Activated CD4-positive, alpha-beta T cell treated with anti-CD3 and anti-CD28 coated beads for 1 hour (primary cell): Measurements from ENCODE around the gene GOSR1.
"Not testable (repeated sequence)": the region's sequence is repeated elsewhere in the genome, so short reads cannot be mapped to it uniquely, and the experiment has no call there.

Experiments
- DNase-seq: peaks from one replicate; pipeline ENCODE4 v3.0.0-alpha.2; 2020

Gene GOSR1

DNA sequence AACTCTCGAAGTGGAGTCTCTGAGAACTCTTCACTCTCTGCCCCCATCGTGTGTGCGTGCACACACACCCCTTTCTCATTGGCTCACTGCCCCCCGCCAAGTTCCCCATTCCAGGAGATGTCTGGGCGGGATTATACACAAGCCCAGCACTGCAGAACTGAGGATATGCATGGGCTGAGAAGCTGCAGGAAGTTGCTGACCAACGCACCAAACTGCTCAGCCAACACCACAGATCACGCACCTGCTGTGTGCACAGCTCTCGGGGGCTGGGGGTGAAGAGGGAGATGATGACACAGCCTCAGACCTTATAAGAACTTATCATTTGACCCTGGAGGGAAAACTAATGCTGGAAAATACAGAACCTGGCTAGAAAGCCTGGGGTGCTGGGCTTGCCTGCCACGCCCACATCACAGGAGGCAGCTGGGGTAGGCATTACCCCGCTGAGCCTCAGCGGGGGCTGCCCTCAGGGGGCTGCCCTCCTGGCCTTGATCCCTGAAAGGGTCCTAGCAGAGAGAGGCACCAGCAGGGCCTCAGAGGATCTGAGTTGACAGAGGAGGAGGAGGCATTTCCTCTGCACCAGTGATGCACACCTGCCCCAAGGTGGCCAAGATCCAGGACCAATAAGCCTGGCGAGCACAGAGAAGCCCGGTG, 87.3 kb downstream of the GOSR1 start:
- not testable (repeated sequence) for DNase-seq

DNA sequence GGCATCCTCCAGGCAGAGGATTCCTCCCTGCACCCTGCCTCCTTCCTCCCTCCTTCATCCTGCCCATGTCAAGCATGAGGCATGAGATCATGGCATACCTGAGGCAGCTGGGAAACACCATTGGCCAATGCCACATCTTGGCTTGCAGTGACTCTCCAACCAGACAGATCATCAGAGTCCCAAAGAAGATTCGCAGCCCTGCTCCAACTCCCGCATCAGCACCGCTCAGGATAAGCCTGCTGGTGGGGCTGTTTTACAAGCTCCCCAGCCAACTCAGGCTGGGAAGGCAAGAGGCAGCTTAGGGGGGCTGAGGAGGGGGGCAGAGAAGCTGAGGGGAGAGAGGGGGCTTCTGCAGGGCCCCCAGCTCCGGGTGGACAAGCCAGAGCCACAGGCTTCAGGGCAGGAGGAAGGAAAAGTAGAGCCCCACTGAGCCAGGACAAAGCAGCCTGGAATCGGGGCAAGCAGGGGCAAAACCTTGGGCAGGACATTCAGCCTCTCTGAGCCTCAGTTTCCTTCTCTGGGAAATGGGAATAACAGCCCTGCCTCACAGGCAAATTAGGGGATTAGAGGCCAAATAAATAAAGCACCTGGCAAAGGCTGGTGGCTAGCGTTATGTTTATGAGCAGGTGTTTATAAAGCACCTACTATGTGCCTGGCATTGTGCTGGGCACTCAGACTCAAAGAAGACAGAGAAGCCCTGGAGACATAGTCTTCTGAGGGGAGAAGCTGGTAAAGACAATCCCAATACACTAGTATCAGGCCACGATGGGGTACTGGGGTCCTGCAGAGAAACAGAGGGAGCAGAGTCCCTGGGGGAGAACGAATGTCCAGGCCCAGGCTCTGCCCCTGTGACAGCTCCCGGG, 88.1 kb downstream of the GOSR1 start:
- DNase-seq, result no peak

DNA sequence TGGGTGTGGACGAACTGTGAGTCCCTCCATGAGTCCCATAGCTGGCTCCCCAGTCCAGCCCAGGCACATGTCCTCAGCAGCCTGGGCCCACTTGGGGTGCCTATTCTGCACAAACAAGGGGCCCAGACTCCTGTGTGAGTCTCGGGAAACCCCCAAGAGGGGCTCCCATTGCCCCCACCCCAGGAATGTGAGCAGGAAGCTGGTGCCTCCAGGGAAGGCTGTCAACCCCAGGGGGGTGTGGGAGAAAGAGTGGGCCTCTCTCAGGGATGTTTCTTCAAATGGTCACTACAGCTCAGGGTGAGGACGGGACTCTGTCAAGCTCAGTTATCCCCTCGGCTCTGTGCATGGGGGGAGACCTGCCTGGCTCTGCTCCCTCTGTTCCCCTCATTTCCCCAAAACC, 88.9 kb downstream of the GOSR1 start:
- not testable (repeated sequence) for DNase-seq

DNA sequence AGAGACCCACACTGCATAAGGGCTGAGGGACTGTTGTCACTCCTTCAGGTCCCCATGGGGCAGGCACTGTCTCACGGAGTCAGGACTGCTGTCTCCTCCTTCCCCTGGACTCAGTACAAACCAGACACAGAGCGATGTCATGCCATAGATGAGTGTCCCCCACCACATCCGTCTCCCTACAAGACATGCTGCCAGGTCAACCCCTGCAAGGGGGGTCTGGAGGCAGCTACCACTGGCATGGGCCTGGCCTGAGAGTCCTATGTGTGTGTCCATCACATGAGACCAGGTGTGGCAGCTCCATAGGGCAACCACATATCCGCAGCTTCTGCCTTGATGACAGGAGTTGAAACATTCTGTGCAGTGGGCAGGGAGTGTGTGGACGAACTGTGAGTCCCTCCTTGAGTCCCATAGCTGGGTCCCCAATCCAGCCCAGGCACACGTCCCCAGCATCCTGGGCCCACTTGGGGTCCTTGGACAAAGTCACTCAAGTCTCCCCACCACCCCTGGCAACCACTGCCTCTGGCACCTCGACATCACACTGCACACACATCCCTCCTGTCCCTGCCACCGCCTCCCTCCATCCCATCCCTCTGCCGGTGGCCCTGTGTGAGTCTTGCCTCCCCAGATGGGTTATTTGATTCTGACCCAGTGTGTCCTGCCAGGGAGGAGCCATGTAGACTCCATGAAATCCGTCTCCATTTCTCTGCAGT, 89.5 kb downstream of the GOSR1 start:
- not testable (repeated sequence) for DNase-seq

DNA sequence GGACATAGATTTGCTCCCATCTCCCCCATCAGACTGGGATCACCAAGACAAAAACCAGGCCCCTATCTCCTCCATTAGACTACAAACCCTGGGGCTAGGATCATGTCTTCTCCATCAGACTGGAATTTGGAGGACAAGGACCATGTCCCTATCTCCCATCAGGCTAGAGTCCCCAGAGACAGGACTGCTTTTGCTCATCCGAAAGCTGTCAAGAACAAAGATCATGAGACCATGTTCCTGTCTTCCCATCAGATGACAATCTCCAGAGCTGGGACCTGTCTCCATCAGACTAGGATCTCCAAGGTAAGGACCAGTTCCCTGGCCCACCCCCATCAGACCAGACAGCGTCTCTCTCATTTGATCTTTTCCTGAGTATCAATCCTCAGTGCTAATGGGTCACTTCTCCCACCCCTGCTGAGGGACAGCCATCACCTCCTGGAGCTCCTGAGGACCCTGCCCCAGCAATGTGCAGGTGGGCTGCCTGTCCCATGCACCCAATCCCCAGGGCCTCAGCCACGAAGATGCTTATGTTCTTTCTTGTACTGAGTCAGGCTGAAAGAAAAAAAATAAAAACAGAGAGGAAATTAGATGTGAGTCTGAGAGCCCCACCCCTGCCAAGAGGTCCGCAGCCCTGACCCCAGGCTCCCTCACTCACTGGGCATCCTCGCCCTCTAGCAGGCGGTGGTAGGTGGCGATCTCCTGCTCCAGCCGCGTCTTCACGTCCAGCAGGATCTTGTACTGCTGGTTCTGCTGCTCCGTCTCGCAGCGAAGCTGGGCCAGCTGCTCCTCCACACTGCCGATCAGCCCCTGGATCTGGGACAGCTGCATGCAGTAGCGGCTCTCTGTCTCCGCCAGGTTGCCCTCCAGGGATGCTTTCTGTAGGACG, 90.3 kb downstream of the GOSR1 start:
- no peak for DNase-seq

DNA sequence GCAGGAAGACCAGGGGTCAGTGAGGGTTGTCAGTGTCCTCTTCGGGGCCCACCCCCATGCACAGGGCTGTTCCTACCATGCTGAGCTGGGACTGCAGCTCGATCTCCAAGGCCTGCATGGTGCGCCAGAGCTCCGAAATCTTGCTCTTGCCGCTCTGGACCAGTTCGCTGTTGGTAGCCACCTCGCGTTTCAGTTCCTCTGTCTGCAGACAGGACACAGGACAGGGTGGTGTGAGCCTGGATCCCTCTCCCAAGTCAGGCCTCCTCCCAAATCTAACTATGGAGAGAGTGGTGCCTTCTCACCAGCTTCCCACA, 90.9 kb downstream of the GOSR1 start:
- DNase-seq, result no peak

DNA sequence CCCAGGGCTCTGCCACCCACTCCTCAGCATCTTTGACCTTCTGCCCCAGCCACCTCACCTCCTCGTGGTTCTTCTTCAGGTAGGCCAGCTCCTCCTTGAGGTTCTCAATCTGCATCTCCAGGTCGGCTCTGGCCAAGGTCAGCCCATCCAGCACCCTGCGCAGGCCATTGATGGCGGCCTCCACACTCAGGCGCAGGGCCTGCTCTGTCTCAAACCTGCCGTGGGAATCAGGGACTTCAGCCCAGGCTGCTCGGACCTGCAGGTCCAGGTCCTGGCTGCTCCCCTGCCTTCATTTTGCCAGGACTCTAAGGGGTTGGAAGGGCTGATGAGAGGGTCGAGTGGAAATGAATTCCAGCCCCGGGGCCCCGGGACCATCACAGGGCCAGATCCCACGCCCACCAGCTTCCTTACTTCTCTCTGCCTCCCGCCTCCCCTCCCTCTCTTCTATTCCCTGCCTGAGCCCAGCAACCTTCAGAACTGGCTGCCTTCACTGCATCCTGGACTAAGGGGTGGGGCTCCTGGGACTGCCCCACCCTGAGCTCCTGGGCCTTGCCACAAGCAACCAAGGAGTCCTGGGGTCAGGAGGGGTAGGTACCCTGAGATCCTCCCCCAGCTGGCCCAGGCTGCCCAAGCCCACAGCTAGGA, 92.4 kb downstream of the GOSR1 start:
- DNase-seq, result not testable (repeated sequence)

DNA sequence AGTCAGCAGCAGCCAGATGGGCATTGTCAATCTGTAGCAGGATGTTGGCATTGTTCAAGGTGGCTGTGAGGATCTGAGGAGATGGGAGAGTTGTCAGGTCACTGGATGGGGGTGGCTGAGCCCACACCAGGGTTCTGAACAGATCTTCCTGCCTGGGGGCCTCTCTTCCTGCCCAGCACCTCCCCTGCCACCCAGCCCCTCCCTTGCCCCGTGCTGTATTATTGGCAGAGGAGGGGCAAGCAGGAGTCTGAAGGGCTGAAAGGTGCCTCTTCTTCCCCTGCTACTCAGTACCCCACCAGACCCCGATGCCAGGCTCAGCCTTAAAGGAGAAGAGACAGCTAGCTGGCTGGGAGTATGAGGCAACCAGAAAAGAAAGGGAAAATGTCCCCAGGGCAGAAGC, 93.0 kb downstream of the GOSR1 start:
- DNase-seq, result no peak

DNA sequence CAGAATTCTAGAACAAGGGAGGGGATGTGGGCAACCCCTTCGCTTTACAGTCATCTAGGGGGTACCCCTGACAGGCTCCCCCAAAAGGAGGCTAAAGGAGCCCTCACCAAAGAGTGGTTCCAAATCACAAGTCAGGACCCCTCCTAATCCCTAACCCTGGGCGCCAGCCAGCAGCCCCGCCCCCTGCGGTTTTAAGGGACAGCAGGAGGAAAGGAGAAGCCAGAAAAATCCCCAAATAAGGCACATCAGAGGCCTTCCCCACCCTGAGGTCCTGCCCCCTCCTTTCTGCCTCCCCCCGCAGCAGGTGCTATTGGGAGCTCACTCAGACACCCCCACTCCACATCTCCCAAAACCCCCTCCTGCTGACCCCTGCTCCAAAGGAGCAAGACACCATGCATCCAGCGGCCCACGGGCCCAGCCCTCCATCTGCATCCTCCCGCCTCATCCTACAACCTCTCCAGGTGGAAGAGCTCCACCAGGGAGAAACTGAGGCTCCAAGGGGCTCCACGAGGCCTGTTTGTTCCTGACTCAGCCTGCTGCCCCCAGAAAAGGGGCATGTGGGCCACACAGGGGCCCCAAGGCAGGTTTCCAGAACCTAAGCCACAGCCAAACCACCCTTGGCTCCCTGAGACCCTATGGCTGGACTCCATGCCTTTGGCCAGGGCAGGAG, 93.5 kb downstream of the GOSR1 start:
- DNase-seq, result no peak

DNA sequence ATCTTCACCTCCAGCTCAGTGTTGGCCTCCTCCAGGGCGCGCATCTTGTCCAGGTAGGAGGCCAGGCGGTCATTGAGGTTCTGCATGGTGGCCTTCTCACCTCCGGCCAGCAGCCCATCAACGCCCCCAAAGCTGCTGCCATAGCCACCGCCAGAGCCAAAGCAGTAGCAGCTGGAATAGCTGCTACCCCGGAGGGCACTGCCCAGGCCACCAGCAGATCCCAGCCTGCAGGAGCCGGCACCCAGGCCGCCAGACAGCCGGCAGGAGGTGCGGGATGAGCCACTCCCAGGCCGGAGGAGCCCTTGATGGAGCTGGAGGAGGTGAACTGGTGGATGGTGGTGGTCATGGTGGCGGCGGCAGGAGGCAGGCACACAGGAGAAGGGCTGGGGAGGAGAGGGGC, 94.2 kb downstream of the GOSR1 start:
- not testable (repeated sequence) for DNase-seq

DNA sequence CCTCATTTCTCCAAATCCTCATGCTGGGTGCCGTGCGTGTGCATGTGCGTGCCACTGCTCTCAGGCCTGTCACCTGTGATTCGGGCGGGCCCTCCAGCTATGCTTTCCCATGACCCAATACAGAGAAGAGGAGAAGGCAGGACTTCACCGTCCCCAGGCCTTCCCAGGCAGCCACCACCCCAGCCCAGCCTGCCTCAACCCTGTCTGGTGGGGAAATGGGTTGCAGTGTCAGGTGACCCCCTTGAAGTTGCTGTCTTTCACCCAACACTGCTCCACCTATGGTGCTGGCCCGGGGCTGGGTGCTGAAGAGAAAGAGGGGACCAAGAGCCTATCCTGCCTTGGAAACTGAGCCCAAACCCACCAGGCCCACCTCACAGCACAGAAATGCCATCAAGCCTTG, 94.7 kb downstream of the GOSR1 start:
- DNase-seq, result no peak

DNA sequence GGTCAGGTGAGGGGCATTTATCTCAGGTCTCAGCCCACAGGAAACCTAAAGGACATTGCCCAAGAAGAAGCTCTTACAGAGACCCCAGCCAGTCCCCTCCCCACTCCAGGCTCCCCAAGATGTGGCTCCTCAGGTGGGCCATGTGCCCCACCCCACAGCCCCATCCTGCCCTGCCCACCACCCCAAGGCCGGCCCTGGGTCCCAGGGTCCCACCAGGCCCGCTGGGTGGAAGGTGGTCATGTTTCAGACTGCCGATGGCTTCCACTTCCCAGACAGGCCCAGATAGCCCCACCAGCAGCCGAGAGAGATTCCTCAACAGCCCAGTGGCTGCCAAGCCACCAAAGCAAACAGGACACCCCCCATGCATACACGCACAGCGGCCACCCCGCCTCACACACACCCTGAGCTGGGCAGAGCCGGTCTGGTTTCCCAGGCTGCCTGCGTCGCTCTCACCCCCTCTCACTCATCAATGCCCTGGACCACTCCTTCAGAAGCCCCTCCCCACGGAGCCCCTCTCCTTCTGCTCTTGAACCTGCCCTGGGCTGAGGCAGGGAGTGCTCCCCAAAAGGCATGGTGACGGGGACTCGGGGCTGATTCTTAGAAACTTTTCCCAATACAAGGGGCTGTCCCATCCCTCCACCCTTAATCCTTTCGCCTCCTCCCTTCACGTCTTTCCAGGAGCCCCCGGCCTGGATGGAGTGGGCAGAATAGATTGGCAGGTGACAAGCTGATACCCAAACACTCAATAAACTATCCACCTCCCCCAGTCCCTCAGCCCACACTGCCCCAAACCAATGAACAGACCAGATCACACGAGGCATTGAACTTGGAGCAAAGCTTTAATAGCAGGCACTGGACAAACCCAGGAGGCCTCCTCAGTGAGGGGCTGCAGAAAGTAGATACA, 95.7 kb downstream of the GOSR1 start:
- not testable (repeated sequence) for DNase-seq

DNA sequence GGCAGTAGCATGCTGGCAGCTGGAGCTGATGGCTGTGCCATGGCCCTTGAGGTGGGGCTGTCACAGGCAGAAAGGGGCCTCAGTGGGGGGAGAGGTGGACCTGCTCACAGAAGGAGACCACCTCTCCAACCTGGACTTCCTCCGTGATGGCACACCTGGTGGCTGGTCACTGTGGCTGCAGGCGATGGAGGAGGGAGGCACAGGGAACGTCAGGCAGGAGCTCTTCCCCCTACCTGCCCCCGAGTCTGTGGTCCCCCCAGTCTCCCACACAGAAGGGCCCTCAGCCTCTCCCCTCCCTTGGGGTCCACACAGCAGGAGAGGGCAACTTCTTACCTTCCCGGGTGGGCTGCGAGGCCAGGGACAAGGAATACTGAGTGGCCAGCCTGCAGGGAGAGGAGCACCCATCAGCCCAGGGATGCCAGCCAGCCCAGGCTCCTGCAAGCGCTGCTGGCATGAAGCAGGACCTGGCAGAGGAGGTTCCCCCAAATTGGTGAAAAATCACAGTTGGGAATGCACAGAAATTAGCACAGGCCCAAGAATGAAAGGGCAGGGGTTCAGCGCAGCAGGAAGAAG, 96.5 kb downstream of the GOSR1 start:
- DNase-seq, result no peak

DNA sequence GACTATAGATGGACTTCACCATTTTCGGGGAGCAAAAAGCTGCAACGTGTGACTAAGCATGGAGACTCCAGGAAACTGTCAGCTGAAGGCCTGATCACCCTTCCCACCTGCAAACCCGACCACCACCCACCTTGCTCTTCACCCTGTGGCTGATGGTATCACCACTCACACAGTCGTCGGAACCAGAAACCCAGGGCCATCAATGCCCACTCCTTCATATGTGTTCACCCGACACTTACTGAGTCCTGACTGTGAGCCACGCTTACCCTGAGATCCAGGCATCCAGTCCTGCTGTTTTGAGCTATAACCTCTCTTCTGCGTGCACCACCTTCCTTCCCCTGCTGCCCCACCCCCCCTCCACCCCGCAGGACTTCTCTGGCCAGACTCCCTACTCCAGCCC, 97.1 kb downstream of the GOSR1 start:
- not testable (repeated sequence) for DNase-seq

DNA sequence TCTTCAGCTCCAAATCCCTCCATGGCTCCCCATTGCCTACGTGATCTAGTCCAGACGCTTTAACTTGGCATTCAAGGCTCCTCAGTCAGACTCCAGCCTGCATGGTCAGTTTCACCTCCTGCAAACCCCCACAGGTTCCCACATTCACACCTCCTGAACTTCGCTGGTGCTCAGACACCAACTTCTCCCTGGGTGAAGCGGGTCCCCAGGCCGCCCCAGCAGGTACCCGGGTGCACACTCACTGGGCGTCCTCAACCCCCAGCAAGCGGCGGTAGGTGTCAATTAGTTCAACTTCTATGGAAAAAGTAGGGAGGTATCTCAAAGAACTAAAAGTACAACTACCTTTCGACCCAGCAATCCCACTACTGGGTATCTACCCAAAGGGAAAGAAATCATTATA, 97.6 kb downstream of the GOSR1 start:
- not testable (repeated sequence) for DNase-seq

DNA sequence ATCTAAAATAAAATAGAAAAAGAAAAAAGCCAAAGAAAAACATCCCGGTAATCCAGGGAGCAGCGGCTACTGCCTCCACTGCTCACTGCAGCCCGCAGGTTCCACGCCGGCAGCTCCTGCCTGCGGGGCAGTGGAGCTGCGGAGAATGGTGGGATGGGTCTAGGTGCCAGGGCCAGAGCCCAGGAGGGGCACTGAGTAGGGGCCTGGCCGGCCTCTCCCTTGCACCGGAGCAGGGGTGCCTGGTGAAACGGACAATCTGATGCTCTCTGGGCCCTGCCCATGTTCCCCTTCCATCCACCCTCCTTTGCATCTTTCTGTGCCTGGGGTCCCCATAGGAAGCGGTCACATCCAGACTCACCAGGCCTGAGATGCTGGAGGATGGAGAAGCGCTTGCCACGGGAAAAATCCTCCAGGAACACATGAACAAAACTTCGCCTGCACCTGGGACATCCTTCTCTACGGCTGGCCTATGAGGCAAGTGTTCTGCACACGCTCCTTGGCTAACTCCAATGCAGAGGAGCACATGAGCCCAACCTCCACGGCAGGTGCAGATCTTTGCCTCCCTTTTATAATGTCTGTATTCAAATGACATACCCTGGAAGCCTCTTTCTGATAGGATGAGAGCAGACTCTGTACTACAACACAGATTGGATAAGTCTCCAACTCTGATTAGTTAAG, 98.6 kb downstream of the GOSR1 start:
- DNase-seq, result not testable (repeated sequence)

DNA sequence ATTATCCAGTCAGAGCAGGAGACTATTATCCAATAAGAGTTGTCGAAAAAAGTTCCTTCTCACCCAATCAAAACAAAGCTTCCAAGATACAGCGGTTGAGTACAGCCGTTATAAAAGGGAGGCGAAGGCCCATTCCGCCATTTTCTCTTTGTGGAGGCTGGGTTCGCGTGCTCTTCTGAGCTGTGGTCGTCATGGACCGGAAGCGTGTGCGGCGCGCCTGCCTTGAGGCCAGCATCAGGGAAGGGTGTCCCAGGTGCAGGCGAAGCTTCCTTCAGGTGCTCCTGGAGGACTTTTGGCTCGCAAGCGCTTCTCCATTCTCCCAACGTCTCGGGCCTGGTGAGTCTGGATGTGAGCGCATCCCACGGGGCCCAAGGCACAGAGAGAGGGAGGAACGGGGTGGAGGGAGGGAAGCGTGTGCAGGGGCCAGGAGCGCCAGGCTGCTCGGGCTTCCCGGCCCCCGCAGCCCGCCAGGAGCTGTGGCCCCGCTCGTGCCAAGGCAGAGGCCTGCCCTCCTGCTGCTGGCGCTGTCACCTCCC, 99.2 kb downstream of the GOSR1 start:
- DNase-seq, result no peak
